GM10847 (cell line): ENCODE data around the gene MAPK12.

ENCODE experiments used
- POLR2A ChIP-seq: IDR thresholded peaks from 2 replicates; pipeline ENCODE4 v1.6.1; 2011; ENCODE audit not compliant: insufficient read length; ENCODE audit errors: extremely low read depth

Gene MAPK12

DNA sequence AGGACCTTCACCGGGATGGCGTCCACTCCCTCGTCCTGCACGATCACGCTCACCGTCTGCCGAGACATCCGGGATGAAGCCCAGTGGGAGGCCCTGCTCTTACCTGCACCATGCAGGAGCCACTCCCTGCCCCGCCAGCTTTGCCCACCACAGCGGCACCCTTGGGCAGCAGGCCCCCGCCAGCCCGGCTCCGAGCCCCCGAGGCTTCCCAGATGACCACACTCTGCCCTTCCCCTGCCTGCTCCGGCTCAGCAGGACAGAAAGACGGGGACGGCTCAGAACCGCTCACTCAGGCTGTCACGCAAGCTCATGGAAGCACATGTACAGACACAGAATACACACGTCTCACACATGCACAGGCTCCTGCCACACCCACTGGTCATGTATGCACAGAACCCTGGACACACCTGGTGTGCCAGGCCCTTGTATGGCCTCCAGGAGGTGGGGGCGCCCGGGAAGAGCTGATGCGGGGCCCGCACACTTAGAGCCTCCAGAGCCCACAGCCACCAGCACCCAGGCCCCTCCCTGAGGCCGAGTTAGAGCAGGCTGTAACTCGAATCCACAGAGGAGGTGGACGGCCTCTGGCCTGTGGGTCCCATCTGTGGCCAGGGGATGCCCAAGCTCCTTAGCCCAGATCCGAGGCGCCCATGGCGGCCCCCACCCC is 17.6 kb upstream of the MAPK12 start:
- TF ChIP-seq POLR2A, result no peak

DNA sequence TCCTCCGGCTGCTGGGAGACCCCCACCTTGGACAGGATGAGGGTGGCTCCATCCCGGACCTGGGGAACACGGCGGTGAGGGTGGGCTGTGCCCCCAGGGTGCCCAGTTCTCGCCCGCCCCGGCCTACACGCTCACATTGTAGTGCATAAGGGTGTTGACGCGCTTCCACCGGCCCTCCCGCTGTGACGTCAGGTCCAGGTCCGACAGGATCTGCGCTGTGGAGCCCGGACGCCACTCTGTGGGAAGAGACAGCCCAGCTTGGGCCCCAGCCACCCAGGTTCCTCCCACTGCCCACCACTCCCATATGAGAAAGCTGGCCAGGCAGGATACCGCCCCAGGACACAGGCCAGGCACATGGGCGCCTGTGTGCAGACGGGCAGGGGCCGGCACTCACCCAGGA is 17.0 kb upstream of the MAPK12 start:
- no peak for TF ChIP-seq POLR2A

DNA sequence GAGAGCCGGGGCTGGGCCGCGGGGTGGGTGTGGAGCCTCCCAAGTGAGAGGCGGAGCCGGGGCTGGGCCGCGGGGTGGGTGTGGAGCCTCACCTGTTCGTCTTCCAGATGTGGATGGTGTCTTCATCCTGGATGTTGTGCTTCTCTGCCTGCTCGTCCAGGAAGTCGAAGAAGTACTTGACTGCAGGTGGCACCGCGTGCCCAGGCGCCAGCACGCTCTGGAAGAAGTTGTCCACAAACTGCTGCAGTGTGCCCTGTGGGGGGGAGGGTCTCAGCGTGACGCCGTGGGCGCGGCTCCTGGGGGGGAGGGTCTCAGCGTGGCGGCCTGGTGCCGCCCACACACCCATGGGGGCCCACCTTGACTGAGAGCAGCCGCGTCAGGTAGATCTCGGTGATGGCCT is 16.3 kb upstream of the MAPK12 start:
- no peak for TF ChIP-seq POLR2A

DNA sequence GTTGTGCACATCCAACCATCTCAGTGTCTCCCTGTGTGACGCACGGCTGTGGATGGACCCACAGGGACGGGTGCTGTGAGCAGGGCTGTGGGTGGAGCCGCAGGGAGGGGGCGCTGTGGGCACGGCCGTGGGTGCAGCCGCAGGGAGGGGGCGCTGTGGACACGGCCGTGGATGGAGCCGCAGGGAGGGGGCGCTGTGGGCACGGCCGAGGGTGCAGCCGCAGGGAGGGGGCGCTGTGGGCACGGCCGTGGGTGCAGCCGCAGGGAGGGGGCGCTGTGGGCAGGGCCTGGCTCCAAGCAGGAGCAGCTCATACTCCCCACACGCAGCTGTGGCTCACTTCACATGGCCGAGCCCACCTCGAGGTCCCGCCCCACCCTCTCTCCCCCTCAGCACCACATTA is 14.7 kb upstream of the MAPK12 start:
- no peak for TF ChIP-seq POLR2A

- TF ChIP-seq POLR2A, result no peak
Measured at GRCh38 chr22:50275181-50276055, 13.9 kb upstream of the MAPK12 start.

- no peak for TF ChIP-seq POLR2A
Measured at GRCh38 chr22:50274771-50275170, 13.3 kb upstream of the MAPK12 start.

- no peak for TF ChIP-seq POLR2A
Measured at GRCh38 chr22:50274311-50274710, 12.8 kb upstream of the MAPK12 start.

DNA sequence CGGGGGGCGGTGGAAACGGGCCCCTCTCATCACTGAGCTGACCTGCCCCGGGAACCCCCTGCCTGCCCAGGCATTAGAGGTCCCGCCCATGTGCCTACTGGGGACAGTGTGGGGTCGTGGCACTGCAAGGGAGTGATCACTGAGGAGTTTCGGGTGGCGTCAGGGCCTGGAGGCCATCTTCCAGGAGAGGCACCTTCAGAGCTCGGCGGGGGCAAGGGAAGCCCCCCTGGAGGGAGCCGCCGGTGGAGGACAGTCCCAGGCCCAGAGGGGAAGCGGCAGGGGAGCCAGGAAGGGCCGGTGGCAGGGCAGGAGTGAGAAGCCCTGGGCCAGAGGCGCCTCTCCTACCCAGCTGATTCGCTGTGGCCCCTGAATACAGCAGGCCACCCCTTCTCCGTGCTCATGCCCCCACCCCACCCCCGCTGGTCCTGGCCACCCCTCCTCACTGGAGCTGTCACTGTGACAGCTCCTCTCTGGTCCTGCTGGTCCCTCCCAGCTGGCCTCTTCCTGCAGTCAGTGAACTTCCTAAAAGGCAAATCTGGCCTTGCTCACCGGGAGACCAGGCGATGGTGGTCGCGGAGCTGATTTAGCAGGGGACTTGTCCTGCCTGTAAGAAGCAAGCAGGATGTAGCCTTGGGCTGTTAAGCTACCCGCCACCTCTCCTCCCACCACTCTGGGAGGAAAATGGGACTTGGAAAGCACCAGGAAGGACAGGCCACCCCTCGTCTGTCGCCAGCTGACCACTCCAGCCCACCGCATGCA is 10.7 kb upstream of the MAPK12 start:
- no peak for TF ChIP-seq POLR2A

GRCh38 chr22:50271519-50271970 is 10.1 kb upstream of the MAPK12 start:
- no peak for TF ChIP-seq POLR2A

GRCh38 chr22:50270666-50271394 is 9.3 kb upstream of the MAPK12 start:
- TF ChIP-seq POLR2A, result no peak

DNA sequence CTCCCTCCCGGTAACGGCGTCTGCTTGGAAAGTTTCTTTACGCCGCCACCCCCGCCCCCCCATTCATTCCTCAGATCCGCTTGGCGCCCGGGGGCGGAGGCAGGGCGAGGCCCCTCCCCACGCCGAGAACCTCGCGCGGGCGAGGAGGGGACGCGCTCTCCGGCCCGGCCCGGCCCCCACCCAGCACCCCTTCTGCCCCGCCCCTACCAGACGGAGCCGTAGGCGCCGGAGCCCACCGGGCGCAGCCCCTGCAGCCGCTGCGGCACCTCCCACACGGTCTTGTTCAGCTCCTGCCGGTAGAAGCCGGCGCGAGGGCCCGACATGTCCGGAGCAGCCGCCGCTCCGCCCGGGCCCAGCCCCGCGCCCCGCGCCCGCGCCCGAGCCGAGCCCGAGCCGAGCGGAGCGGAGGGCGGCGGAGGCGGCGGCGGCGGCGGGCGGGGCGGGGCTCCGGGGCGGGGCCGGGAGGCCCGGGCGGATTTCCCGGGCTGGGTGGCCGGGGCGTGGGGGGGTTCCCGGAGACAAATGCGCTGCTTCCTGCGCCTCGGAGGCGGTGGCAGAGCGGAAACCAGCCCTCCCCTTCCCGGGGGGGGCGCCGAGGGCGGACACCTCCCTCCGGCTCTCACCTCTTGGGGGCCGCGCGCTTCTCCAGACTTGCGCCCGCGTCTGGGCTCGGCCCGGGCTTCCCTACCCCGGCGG is 8.6 kb upstream of the MAPK12 start, which contains the start of gene MAPK11:
Gene MAPK11, minus strand, starts transcription at position 411 of the 696 bp plus-strand sequence. Its CDS starts 88 bp downstream, at position 323.
- TF ChIP-seq POLR2A, result no peak

DNA sequence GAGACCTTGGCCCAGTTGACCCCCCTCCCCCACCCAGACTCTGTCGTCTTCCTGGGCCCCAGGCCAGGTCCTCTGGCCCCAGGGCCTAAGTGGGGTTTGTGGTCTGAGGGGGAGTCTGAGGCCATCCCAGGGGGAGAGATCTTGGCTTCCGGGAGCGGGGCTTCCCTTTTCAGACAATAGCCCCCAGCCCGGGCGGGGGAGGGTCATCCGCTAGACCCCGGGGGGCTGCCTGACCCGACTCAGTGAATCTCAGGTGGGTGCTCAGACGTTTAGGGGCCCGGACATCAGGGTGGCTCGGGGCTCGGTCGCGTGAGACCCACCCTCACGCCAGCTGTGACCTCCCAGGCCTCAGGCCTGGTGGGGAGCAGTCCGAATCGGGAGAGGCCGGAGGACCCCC is 8.1 kb upstream of the MAPK12 start:
- no peak for TF ChIP-seq POLR2A

GRCh38 chr22:50268655-50269113 is 7.2 kb upstream of the MAPK12 start:
- no peak for TF ChIP-seq POLR2A
